Fibroblast of pulmonary artery (primary cell): ENCODE measurements around the gene RNF181.

Experiments used
- DNase-seq: peaks from one replicate; pipeline ENCODE4 v3.0.0-alpha.2; 2010; ENCODE audit warnings: low read depth
- H3K4me3 ChIP-seq: replicated peaks from 2 replicates; pipeline ENCODE4 v1.5.1; 2011; ENCODE audit warnings: low read depth, mild to moderate bottlenecking, control low read depth, low read length, moderate library complexity
- TF ChIP-seq, protein P1 (sequence below): IDR thresholded peaks from 2 replicates; pipeline ENCODE4 v1.5.1; 2011; ENCODE audit warnings: mild to moderate bottlenecking, control low read depth, low read length, inconsistent platforms; ENCODE audit errors: missing control alignments

The RNF181 gene

DNA sequence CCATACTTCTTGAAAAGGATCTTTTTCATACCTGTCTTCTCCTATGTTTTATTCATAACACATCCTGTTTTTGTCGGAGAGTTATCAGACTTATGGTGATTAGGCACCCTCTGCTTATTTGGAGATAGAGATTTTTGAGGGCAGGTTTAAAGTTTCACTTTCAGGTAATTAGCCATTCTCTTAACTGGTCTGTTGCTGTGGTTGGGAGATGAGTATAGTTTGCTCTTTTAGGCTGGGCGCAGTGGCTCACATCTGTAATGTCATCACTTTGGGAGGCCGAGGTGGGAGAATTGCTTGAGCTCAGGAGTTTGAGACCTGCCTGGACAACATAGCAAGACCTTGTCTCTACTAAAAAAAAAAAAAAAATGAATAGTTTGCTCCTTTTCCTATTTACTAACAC lies 47.2 kb downstream of the RNF181 start:
- TF ChIP-seq, protein P1, sequence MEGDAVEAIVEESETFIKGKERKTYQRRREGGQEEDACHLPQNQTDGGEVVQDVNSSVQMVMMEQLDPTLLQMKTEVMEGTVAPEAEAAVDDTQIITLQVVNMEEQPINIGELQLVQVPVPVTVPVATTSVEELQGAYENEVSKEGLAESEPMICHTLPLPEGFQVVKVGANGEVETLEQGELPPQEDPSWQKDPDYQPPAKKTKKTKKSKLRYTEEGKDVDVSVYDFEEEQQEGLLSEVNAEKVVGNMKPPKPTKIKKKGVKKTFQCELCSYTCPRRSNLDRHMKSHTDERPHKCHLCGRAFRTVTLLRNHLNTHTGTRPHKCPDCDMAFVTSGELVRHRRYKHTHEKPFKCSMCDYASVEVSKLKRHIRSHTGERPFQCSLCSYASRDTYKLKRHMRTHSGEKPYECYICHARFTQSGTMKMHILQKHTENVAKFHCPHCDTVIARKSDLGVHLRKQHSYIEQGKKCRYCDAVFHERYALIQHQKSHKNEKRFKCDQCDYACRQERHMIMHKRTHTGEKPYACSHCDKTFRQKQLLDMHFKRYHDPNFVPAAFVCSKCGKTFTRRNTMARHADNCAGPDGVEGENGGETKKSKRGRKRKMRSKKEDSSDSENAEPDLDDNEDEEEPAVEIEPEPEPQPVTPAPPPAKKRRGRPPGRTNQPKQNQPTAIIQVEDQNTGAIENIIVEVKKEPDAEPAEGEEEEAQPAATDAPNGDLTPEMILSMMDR = no peak
- H3K4me3 ChIP-seq = no peak overlapping the region
- DNase-seq = no peak

DNA sequence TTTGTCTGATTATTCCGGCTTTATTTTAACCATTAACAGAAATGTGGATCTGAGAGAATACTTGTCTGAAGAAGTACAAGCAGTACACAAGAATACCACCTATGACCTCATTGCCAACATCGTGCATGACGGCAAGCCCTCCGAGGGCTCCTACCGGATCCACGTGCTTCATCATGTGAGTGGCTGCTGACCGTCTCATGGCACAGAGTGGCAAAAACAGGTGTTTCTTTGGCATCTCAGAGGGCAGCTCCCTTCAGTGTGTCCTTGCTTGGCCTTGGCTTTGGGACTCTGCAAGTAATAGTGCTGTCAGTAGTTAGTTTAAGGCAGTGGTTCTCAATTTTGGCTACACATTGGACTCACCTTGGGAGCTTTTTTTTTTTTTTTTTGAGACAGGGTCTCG lies 49.4 kb downstream of the RNF181 start:
- TF ChIP-seq, protein P1 = no peak
- no peak overlapping the region for H3K4me3 ChIP-seq
- no peak for DNase-seq

DNA sequence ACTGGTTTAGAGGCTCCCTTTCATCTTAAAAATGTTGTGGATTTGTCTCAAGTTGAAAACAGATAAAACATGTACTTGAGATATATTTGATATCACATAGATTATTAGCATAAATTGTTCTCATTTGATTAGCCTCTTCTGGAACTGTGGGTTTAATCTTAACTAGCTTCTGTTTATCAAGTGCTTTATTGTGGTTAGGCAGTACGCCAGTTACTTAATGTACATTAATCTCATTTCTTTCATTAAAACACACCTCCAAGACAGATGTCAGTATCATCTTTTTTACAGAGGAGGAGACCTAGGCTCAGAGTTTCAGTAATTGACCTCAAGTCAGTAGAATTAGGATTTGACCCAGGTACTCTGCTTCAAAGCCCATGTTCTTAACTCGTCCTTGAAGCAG lies 50.6 kb downstream of the RNF181 start:
- TF ChIP-seq, protein P1 = no peak
- DNase-seq = no peak
- H3K4me3 ChIP-seq = no peak overlapping the region
